ENCODE measurements around the gene RPL10A.

The RPL10A gene

DNA sequence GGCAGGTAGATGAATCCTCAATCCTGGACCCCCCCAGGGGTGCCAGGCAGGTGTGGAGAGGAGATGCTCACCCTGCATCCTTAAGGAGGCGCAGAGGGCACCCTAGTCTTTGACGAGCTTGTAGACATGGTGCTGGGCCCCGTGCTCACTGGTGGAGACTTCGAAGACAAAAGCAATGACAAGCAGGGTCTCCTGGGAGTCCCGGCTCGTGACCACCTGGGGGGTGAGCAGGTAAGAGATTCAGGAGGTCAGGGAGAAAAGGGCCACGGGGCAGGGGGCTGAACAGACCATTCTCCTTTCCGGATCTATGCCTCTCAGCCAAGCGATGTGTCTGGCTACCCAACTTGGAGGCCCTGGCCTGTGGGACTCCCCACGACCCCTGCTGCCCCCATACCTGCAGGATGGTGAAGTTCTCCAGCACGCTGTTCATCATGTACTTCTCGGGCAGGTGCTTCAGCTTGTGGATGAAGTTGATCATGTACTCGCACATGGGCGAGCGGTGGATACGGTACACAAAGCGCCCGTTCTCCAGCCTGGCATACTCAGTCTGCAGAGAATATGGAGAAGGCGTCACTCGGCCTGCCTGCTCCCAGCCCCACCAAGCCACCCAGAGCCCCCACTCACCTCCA is 6.9 kb downstream of the RPL10A start:
- DNase-seq (ENCODE audit: low read depth in 2 of 2, low spot score in 1 of 2), result no peak

DNA sequence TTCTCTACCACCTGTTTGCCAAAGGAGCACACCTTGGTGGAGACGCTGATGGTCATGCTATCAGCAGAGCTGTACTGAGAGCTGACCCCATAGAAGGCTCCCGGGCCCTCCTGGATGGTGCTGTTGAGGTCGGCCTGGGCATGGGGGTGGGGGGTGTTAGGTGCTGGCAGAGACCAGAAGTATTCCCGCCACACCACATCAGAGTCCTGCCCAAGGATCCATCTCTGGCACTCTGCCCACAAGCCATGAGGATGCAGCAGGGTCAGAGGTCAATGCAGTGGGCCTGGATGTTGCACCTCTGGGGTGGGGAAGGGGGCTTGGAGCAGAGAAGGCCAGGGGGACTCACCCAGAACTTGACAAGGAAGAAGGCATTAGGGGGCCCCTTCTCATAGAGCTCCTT is 7.4 kb downstream of the RPL10A start:
- DNase-seq (ENCODE audit: low read depth in 2 of 2, low spot score in 1 of 2), result no peak

DNA sequence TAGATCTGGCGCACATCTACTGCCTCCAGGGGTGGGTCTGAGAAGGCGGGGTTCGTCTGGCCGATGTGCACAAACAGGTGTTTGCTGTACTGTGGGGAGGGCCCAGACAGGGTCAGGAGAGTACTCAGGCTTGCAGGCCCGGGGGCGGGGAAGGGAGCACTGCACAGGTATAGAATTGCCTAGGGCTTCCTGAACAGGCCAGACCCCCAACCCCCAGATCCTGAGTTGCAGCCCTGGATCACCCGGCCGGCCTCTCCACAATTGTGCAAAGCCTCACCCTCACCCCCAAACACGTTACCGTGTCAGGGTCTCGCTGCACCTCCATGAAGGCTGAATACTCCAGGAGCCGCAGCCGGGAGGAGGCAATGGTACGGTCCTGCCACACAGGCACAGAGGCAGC is 7.8 kb downstream of the RPL10A start:
- no peak for DNase-seq (ENCODE audit: low read depth in 2 of 2, low spot score in 1 of 2)

DNA sequence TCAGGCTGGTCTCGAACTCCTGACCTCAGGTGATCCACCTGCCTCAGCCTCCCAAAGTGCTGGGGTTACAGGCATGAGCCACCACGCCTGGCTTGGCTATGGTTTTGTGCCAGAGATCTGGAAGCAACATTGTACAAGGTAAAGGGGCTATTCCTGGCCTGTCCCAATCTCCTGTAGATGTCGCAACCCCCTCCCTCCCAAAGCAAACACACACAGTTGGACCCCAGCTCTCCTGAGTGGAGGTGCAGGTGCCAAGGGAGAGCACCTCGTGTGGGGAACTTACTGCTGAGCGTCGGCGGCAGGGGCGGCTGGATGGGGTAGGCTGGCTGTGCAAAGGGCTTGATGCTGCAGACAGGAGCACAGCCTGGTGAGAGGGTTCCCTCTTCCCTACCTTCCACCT is 8.8 kb downstream of the RPL10A start:
- no peak for DNase-seq (ENCODE audit: low read depth in 2 of 2, low spot score in 1 of 2)

DNA sequence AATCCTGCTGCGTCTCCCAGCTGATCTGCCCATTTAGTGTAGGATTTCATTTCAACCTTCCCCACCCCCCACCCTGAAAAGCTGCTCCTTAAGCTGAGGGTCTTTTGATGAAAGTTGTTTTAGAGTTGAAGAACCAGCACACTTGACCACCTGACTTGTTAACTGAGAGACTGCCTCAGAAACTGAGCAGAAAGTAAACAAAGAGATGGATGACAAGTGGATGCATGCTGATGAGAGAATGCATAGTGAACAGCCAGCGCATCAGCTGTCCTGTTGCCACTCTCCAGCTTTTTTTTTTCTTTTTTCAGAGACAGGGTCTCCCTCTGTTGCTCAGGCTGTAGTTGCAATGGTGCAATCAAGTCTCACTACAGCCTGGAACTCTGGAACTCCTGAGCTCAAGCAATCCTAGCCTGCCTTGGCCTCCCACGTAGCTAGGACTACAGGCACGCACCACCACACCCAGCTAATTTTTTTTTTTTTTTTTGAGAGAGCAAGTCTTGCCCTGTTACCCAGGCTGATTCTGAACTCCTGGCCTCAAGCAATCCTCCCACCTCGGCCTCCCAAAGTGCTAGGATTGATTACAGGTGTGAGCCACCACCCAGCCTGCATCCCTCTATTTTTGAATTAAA is 9.5 kb downstream of the RPL10A start:
- no peak for DNase-seq (ENCODE audit: low read depth in 2 of 2, low spot score in 1 of 2)

DNA sequence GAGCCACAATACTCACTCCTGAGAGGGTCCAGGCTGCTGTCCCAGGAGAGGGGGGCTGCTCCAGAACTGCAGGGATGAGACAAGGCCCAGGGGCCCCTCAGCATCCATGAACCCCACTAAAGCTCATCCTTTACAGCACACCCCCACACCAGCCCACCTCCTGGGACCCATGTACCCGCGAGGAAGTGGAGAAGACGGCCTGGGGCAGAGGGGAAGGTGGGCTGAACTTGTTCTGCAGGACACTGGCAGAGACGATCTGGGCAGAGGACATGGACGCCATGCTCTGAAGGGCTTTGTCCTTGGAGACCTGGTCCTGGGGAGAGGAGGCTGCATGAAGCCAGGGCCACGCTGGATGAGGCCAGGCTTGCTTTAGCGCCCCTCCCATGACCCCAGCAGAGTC is 10.1 kb downstream of the RPL10A start:
- DNase-seq (ENCODE audit: low read depth in 2 of 2, low spot score in 1 of 2), result no peak

DNA sequence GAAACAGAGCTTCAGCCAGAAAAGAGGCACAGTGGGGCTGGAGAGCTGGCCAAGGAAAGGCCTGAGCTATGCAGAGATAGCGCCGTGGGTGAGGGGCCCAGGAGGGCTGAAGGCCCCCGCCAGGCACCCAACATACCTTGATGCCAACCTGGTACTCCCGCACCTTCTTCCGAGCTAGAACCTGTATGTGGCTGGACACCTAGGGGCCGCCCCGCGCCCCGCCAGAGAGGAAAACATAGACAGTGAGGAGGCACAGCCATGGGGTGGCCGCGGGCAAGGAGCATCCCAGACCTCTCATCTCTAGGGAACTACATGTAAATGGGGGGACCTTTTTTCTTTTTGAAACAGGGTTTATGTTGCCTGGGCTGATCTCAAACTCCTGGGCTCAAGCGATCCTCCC is 12.0 kb downstream of the RPL10A start:
- no peak for DNase-seq (ENCODE audit: low read depth in 2 of 2, low spot score in 1 of 2)

DNA sequence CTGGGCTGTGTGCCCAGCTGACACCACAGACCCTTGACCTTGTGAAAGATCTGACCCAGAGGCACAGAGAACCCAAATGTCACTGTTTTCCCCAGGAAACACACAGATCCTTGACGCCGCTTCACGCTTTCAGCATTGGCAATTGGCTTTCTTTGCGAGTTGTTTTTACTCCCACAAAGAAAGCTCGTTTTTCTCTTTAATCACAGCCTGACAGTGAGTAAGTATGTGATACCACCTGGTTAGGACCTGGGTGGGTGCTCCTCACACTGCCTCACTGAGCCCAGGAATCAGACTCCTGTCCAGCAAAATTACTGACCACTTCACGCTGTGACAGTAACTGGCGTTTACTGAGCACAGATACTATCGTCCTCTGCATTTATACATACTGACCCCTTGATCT is 13.0 kb downstream of the RPL10A start:
- no peak for DNase-seq (ENCODE audit: low read depth in 2 of 2, low spot score in 1 of 2)

DNA sequence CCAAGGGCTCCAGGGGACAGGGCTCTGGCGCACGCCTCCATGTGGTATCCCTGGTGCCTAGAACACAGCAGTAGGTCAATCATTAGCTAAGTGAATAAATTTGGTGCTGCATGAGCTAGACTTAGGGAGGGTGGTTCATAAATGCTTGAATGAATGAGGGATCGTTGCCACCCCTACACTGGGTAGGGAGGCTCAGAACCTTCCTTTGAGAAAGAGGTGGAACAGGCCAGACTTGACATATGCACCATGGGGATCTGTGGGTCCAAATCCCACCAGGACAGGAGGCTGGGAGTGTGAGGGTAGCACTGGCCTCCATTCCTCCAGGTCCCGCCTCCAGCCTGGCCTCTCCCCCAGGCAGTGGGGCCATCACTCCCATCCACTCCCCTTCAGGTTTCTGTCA is 14.9 kb downstream of the RPL10A start:
- no peak for DNase-seq (ENCODE audit: low read depth in 2 of 2, low spot score in 1 of 2)

DNA sequence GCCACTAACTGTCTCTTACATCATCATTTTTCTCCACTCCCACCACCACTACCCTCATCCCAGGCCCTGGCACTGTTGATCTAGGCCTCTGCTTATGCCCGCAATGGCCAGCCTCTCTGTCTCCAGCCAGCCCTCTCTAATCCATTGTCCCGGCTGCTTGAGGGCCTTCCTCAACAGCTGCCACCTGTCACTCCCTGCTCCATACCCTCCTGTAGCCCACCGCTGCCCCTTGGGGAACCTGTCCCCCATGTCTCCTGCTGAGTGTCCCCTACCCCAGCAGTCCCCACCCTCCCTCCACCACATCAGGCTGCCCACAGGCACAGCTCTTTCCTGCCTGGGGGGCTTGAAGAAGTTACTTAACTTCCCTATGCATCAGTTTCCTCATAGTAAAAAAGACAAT is 15.3 kb downstream of the RPL10A start:
- DNase-seq (ENCODE audit: low read depth in 2 of 2, low spot score in 1 of 2), result no peak

DNA sequence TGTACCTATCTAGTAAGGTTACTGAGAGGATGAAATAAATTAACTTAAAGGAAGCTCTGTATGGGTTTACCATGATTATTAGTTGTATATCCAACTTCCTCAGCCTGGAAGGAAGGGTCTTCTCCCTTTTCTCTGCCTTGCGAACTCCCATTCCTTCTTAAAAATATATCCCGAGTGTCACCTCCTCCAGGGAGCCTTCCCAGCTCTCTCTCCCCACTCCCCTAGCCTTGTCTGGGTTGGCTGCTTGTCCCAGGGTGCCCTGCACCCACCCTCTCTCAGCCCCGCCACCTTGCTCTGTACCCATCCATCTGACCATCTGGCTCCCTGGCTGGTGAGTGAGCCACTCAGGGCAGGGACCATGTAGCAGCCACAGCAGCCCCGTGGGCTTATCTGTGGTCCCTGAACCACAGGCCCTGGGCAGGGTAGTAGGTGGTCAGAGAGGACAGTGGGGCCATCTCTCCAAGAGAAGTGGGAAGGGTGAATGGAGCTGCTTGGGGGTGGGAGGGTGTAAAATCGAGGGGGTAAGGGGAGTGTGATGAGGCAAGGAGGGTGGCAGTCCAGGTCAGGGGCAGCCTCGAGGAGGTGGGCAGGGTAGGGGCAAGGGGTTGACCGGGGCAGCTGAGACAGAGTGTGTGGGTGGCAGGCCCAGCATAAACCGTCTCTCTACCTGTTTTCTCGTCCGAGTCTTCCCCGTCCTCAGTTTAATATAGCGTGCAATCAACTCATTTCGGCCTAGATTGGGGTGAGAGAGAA is 15.9 kb downstream of the RPL10A start:
- DNase-seq (ENCODE audit: low read depth in 2 of 2, low spot score in 1 of 2), result no peak

DNA sequence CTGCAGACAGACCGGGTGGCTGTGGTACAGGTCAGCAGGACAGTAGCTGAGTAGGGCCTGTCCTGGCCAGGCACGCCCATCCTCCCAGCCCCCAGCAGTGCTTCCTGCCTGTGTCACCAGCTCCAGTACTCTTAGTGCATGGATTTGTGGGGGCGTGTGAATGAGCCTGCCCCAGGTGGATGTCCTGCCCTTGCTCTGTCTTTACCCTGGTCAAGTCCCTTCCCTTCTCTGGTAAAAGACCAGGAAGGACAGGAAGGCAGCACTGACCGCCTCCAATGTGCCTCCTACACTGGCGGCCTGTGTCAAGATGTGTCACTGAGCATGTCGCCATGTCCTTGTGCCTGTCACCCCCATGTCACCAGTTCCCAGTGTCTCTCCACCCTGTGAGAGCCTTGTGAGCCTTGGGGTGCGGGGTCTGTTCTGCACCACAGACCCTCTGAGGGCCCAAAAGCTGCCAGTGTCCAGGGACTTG is 16.8 kb downstream of the RPL10A start:
- DNase-seq (ENCODE audit: low read depth in 2 of 2, low spot score in 1 of 2), result no peak

DNA sequence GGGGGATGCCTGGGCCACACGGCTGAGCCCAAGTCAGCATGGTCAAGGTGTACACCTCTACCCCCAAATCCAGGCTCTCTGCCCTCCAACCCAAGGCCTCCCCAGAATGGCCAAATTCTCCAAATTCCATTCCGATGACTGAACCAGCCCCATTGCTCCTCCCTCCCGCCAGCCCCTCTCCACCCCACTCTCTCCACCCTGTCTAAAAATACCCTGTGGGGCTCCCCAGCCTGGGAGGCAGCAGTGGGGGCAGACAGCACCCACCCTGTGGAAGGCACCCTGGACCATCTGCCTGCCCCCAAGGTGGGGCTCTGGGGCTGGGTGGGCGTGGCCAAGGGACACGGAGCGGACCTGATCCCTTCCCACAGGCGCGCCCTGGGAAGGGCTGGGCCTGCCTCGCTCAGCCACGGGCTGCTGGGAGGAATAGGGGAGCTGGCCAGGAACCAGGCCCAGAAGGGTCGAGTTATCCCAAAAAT is 17.2 kb downstream of the RPL10A start:
- no peak for DNase-seq (ENCODE audit: low read depth in 2 of 2, low spot score in 1 of 2)

DNA sequence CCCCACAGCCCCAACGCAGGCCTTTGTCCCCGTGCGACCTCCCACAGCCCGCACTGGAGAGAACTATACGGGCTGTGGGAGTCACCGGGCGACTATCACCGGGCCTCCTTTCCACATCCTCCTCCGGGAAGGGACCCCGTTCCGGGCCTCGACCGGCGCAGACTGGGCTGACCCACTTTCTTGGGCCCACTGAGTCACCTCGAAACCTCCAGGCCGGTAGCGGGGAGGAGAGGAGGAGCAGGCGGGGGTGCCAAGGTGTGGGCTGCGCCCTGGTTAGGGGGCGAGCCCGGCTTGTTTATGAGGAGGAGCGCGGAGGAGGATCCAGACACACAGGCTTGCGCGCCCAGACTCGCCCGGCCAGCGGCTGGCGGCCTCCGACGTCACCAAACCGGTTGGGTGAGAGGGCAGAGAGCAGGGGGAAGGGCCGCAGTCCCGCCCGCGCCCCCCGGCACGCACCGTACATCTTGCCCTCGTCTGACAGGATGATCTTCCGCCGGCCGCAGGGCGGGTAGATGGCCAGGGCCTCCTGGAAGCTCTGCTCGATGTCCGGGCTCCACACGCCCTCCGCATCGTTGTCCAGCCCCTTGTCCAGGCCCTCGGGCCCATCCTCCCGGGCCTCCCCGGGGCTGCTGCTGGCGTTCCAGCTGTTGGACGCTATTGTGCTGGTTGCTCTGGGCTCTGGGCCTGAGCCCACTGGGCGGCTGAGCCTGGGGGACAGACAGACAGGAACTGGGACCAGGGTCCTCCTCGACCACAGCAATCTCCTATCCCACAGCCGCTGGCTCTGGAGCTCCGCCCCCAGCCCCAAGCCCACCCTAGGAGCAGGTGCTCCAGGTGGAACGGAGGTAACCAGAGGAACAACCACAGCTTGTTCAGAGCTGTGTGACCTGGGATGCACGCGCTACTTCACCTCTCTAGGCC is 18.1 kb downstream of the RPL10A start:
- no peak for DNase-seq (ENCODE audit: low read depth in 2 of 2, low spot score in 1 of 2)

DNA sequence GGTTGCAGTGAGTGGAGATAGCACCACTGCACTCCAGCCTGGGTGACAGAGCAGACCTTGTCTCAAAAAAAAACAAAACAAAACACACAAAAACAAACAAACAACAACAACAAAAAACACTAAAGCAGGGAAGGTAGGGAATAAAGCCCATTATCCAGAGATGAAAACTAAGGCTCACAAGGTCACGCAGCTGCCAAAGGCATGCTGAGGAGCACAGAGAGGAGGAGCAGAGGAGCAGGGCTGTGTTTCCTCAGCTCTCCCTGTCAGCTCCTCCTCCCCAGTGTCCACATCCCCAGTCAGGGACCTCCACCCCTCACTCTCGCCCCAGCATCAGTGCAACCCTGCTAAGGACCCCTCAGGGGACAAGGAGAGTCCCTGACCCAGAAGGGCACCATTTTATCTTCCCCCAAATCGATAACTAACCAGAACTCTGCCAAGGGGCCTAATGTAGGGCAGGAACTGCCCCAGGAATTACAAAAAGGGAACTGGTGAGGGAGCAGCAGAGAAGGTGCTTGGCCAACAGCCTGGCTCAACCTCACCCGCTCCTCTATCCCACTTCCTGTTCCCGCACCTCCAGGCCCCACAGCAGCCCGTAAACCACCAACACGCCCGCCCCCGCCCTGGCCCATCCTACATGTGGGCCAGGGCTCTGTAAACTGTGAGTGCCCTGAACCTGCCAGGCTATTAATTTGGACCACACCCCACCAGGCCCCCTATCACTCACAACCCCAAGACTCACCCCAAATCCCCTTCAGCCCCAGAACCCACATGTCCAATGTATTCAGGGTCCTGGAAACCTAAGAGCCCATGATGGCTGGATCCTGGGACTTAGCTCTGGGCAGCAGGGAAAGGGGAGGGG is 19.7 kb downstream of the RPL10A start:
- DNase-seq (ENCODE audit: low read depth in 2 of 2, low spot score in 1 of 2), result no peak

DNA sequence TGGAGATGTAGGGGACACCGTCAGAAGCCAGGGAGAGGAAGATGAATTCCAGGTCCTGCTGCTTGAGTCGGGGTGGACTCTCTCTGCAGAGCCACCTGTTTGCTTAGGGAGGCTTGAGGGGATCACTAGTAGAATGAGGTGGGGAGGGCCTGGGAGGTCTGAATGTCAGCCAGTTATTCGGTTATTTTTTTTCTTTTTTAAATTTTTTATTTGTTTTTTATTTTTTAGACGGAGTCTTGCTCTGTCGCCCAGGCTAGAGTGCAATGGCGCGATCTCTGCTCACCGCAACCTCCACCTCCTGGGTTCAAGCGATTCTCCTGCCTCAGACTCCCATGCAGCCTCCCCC is 20.3 kb downstream of the RPL10A start:
- no peak for DNase-seq (ENCODE audit: low read depth in 2 of 2, low spot score in 1 of 2)

DNA sequence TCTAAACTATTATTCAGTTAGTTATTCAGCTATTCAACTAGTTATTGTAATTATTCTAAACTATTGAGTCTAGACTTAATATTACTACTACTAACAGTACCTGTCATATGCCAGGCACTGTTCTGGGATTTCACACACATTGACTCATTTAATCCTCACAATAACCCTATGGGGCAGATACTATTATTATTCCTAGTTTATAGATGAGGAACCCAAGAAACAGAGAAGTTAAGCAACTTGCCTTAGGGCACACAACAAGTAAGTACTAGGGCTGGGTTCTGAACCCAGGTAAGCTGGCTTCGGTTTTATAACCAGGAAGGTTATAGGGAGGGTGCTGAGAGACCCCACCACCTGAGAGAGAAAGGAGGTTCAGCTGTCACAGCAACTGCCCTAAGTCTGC is 20.9 kb downstream of the RPL10A start:
- no peak for DNase-seq (ENCODE audit: low read depth in 2 of 2, low spot score in 1 of 2)

DNA sequence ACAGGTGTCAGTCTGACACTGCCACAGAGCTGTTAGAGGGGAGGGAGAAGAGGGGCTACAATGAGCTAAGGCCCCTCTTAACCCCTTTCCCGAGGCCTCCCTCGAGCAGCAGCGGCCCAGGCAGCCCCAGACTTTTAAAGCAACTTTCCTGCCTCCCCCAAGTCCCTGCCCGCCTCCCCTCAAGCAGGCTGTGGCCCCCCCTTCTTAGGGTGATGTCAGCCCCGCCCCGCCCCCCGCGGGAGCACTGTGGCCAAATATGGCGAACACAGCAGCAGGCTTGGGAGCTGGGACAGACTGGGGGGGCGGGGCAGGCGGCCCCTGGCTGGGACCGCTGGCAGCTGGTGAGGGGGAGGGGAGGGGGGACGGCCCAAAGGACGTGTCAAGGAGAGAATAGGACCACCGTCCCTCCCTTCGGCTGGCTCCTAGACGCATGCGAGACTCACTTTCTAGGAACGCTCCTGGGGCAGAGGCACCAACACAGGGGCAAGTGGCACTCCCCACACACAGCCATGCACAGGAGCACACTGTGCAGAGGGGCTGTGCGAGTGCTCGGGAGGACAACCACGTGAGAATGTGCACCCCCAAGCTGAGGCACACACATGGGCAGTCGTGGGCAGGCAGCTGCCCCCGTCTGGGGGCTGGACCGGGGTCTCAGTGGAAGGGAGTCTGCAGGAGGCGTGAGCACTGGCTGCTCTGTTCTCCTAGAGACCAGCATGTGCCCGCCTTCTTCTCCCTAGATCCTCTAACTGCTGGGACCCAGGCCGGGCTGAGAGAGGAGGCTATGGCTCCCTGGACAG is 22.0 kb downstream of the RPL10A start:
- no peak for DNase-seq (ENCODE audit: low read depth in 2 of 2, low spot score in 1 of 2)

DNA sequence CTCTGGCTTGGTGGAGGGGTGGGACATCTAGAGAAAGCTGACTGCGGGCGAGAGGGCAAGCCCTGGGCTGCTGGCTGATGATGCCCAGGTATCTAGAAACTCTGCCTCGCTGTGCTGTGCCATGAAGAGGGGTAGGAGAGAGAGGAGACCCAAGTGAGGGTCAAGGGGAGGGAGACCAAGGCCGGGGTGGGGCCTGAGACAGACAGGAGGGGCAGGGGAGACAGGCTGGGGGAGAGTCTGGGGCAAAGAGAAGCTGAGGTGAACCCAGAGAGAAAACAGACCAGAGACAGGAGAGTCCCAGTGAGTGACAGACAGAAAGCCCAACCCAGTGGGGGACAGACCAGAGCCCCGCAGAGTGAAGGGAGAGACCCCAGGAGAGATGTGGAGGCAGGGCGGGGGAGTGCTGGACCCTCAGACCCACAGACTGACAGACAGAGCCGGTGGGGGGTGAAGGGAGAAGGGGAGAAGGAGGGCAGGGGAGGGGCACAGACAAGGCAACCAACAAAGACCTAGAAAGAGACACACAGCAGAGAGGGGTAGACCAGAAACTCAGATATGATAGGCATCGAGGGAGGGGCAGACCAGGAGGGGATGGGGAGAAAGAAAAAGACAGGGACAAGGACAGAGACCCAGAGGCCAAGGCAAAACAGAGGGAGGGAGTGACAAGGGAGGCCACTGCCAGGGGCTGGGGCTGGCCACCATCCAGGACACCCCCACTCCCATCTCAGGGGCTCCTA is 22.8 kb downstream of the RPL10A start:
- DNase-seq (ENCODE audit: low read depth in 2 of 2, low spot score in 1 of 2), result no peak

All from stimulated activated CD8-positive, alpha-beta memory T cell treated with anti-CD3 and anti-CD28 coated beads, Interleukin-4, amount 100 ng/mL, for 4 hours (primary cell).